Inflammatory macrophage treated with lipopolysaccharide for 1 hour (primary cell): ENCODE data around the gene ZNF474.
A peak's percentile ranks its signal among the peaks of the same experiment; 100 is the strongest.

Source experiments
- DNase-seq, 2 donors: peaks; one replicate each; pipeline ENCODE4 v3.0.0-alpha.2; 2020 to 2022

The ZNF474 gene

DNA sequence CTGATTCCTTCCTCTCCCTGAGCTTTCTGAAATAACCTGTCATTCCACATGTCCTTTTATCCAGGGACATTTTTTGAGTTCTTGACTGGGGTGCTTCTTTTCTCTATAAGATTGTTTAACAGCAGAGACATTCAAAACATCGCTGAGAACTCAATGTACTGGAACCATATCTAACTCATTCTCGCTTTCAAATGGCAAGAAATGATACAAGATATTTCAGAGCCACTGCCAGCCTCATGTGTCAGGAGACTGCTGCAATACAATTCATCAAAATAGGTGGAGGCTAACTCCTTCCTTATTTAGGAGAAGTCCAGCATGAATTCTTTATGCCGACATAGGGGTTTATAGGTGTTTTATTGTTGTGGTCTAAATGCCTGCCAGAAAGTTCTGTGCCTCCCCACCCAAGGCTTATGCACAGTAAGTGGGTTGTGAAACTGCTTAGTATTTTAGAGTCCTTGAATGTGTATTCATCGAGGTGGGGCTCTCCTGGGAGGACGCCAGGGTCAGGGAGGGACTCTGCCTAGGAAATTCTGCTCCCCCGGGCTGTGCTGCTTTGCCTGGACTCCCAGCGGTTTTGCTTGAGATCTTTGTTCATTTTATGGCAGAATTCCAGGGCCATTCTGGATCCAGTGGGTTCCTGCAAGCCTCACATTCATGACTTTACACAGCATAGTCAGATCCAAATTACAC is 53.9 kb downstream of the ZNF474 start:
- no peak for DNase-seq

DNA sequence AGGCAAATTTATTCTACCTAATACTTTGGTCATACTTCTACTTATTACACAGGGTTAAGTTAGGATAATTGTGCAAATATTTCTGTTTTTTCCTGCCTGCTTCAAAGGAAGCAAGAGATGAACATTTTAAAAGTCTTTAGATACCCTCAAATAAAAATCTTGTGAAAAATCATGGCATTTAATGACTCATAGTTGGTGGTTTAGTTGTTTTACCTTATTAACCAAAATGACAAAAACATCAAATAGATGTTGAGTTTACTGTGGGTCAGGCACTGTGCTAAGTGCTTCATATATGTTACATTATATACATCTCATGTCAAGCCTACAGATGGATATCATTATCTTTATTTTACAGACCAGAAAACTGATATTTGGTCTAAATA is 54.4 kb downstream of the ZNF474 start:
- DNase-seq, result no peak

DNA sequence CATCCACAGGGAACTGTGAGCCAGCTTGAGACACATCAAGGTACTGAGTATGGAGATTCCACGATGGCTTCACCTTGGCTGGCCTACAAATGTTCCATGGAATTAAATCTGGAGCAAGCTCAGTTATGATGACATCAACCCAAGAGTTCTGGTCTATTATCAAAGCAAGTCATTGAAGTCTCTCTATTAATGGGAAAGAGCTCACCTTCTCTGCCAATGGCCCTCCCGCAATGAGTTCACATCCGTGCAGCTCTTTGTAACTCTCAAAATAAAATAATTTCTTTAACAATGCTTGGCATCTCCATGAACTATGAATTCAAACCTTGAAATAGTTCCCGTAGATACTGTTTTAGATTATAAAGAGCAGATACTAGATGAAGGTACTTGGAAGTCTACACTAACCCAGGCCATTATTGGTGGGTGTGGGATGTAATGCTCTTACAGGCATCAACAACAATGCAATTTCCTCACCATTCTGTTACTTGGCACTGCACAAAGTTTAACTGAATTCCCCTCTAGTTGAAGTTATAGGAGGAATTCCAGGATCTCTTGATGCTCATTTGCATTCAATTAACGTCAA is 55.4 kb downstream of the ZNF474 start:
- no peak for DNase-seq

DNA sequence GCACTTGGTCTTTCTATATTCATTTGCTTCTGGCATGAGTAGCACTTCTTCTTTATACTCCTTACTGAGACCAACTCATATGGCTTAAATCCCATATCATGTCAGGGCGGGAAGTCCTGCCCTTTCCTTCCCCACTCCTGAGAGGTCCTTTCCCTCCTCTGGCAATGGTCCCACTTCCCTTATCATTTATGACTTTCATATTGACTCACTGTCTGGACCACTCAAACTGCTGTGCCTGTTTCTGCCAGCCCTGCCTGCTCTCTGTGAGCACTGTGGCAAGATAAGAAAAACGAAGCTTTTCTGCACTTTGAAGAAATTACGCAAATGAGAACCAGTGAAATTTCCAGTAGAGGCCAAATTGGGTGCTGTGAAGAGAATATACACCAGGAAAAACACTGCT is 58.1 kb downstream of the ZNF474 start:
- DNase-seq, result no peak

DNA sequence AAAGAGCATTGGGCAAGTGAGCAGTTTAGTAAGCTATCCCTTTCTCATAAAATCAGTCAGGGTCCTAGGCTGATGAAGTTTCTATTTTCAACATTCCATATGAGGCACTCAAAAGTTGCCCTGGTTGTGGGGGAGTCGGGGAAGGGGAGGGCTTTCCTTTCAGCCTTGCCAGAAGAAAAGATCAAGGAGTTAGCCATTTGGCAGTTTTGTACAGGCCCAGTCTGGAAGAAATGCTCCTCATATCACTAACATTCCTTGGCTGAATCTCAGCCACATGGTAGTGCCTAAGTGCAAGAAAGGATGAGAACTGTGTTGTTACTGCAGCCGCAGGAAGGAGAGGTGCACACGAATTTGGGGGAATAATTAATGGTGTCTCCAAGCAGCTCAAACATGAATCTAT is 60.8 kb downstream of the ZNF474 start:
- no peak for DNase-seq

DNA sequence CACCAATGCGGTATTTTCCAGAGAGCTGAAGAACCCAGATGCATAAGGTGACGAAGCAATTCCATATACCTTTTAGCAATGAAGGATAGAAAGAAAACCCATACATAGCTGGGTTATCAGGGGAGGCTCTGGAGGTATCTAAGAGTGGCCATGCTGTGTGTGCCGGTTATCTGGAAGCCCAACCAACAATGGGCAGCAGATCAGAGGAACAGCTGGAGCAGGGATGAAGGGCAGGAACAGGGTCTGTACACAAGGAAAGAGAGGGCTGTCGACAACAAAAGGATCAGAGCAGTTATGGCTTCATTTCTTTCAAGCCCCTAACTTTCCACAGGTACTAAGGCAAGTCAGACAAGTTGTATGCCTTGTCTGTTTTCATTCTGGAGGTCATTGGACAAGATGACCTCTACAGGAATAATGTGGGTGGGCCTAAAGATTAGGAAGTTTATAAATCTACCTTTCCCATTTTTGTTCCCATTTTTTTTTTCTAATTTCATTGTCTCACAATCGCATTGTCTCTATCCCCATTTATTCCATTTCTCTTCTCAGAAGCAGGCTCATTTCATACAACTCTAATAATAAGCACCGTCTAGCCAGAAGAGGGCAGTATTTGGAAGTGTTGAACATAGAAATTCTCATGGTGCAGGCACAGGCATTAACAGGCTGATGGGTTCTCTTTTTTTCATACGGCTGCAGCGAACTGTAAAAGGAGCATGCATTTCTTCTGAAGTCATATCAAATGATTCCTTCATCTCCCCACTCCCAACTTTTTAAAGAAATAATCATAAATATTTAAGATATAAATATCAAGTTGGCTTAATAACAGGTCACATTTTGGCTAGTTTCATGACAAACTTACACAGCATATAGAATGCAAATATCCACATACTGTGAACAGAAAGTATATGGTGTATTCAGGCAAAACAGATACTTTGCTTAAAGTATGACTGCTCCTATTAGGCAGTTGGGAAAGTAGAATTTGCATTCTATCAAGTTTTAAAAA is 63.5 kb downstream of the ZNF474 start:
- peak; percentile 43 to 70 for DNase-seq

DNA sequence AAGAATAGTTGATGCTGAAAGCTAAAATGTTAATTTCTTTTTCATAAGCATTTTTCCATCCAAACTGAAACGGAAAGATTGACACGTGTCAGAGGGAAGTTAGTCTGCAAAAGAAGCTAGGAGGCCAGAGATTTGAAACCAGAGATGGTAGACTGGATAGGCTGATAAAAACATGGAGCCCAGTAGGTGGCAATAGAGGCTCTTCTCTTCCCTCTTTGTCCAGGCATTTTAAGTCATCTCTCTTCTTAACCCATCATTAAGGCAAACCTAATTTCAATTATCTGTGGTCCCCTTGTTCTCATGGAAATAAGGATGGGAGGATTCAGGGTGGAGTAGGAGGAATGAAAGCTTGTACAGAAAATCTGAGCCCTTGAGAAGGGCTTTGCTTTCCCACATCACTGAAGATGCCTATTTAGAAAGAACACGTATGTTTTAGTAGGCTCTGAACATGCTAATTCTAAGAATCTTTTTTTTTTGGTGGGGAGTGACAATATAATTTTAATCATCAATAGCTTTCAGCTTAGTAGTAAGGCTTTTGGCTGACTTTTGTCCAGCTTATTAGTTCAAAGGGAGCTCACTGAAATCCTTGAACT is 66.6 kb downstream of the ZNF474 start:
- peak; percentile 20 to 41 for DNase-seq

DNA sequence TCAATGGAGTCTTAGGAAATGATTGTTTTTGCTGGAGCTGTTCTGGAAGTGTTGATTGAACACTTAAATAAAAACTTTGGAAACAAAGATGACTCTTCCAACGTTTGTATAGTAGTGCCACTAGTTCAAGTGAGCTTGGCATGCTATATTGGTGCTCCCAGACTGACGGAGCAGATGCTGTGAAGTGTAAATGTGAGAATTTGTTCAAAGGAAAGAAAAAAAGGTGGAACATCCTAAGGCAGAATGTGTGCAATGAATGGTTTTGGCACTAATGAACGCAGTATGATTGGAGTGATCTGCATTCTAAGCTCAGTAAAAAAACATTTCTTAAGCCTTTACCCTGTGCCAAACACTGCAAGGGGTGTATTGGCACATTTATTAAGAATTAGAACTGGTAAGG is 69.8 kb downstream of the ZNF474 start:
- no peak for DNase-seq

DNA sequence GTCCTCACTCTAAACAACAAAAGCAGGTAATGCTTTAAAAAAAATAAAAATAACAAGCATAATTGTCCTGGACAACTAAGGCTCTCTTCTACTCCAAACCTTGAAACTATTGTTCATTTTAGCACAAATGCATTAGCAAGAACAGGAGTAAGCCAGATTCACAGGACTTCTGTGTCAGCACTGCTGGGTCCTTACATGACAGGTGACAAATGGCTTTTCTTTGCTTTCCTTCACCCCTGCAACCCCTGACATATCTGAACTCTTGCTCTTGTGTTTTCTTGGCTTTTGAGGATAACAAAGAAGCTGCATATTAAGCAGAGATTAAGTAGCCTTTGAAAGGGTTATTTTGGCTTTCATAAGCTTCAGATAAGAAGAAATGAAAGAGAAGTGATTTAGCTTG is 71.1 kb downstream of the ZNF474 start:
- no peak for DNase-seq

DNA sequence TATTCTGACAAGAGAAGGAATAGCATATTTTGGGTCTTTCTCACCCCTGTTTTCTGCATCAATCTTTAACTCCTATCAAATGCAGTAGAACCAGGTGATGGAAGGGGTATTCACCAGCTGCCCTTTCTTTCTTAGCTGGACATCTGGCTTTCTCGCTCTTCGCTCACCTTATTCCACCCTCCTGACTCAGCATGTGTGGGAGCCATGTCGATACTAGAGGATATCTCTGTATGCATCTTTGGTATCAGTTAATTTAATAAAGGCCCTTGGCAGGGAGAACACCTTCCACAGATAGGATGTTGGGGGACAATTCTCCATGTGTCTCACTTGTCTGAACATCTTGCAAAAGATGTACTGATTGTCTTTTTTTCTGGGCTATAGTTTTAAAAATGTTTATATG is 71.5 kb downstream of the ZNF474 start:
- no peak for DNase-seq

DNA sequence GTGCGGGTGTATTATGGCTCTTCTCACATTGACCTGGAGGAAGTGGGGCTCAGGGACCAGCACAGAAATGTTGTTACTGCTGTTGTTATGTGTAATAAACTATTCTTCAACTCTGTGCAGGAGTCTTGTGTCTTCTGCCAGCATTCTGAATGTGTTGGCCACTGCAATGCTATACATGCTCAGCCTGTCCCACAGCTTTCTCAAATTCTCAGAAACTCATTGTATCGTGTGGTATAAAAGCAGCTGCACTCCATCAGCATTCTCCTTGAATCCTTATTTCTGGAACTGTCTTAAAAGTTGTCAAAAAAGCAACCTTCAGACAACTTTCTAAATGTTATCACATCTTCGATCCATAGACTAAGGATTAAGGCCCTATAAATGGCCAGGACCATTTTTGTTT is 72.0 kb downstream of the ZNF474 start:
- no peak for DNase-seq

DNA sequence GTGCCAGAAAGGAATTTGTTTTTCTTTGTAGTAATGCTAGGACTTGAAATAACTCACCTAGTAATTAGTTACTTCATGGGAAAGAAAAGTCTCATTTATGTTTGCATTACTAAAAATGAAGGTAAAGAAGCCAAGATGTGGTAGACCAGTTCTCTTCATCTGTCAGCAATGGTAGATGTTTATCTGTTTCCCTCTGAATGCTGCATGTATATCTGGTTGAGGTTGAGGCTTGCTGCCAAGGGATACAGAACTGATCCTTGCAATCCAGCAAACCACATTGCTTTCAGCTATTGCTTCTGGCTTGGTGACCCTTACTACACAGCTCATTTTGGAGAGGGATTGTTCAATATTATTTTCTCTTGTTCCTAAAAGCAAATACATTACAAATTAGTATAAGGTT is 73.6 kb downstream of the ZNF474 start:
- no peak for DNase-seq
